Mucosa of gallbladder (tissue), 1 donor: Measurements from ENCODE around the gene PHPT1. TPM values are rescaled to one million over a fixed set of nuclear protein-coding genes. Genes with fewer than 3 reads are reported as not detected.

Experiments used
- DNase-seq: peaks from one replicate; pipeline ENCODE4 v3.0.0-alpha.2; 2020; ENCODE audit warnings: low spot score
- total RNA-seq: library from RNA; stranded (reverse); gene quantifications from one replicate; pipeline ENCODE4 v1.2.1, GENCODE V29; 2021
- donor health status: DM: no; HTN: no; CAD: no.

Gene PHPT1
- total RNA-seq, 1 donor from 2014 or later = 150 TPM

GRCh38 chr9:136847826-136848392, 1.3 kb upstream of the PHPT1 start:
- peak; percentile 85 for DNase-seq

- no peak for DNase-seq
These were observed 694 bp upstream of the PHPT1 start for GRCh38 chr9:136848393-136849037.

DNA sequence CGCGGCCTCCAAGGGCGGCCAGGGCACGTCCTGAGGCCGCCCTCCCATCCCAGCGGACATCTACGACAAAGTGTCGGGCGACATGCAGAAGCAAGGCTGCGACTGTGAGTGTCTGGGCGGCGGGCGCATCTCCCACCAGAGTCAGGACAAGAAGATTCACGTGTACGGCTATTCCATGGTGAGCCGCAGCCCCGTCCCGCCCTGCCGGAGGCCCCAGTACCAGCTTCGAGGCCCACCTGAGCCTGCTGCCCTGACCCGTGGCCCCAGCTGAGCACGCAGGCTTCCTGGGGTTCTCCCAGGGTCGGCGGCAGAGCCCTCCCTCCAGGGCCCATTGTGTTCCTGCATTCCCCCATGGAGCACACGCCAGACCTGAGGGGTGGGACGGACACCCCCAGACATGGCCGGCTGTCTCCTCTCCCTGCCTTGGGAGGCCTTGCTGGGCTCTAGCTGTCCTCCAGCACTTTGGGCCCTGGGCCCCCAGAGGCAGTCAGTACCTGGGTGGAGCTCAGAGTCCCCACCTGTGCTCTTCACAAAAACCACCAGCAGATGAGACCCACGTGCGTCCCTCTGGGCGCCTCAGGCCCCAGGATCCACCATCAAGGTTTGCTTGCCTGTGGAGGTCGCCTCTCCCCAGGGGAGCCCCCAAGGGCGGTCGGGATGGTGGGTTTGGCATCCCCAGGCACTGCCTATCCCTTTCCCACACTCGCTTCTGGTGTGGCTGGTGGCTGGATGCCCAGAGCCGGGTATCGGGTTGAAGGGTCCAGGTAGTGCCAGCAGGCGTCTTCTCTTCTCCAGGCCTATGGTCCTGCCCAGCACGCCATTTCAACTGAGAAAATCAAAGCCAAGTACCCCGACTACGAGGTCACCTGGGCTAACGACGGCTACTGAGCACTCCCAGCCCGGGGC, 1.0 kb downstream of the PHPT1 start:
- DNase-seq = no peak

DNA sequence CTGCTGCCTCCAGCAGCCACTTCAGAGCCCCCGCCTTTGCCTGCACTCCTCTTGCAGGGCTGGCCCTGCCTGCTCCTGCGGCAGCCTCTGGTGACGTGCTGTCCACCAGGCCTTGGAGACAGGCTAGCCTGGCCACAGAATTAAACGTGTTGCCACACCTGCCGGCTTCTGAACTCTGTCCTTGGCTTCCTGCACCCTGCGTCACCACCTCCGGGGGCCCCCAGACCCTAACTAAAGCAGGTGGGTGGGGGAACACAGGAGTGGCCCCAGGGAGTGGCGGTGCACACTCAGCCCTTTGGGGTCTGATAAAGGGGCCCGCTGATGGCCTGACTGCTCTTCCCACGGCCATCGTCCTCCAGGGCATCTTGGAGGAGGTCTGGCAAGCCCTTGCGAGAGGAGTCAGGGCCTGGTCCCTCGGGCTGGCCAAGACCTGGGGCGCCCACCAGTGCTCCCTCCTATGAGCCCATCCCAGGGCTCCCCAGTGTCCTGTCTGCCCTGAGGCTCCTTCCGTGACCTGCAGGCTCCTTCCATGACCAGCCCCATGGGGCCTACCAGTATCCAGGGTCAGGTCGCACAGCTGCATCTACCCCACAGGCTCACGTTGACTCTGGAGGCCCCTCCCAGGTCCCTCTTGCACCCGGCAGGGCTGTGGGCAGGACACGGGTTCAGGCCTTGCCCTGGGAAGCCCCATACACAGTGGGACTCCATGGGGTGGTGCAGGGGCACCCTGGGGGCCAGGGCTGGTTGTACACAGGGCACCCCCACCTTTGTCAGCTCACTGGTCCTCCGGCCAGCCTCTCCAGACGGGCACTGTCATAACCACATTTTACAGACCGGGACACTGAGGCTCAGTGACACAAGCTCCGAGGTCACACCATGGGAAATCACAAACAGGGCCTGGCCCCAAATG, 1.9 kb downstream of the PHPT1 start:
- no peak for DNase-seq

GRCh38 chr9:136851941-136852663, 2.9 kb downstream of the PHPT1 start, which contains the start of gene MAMDC4:
Gene MAMDC4 (plus strand): TSS chr9:136852346. CDS start chr9:136852417, 71 bp downstream.
- no peak for DNase-seq

- no peak for DNase-seq
These were observed 3.7 kb downstream of the PHPT1 start for GRCh38 chr9:136852664-136853595.

DNA sequence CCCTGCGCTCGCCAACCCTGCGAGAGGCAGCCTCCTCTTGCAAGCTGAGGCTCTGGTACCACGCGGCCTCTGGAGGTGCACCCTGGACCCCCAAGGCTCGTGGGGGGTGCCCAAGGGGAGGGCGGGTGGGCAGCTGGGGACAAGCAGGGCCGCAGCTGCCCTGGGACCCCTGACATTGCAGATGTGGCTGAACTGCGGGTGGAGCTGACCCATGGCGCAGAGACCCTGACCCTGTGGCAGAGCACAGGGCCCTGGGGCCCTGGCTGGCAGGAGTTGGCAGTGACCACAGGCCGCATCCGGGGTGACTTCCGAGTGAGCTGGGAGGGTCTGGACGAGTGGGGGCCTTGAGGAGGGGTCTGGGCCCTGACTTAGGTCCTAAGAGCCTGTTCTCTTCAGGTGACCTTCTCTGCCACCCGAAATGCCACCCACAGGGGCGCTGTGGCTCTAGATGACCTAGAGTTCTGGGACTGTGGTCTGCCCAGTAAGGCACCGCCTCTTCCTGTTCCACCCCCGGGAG, 4.4 kb downstream of the PHPT1 start:
- DNase-seq = no peak

DNA sequence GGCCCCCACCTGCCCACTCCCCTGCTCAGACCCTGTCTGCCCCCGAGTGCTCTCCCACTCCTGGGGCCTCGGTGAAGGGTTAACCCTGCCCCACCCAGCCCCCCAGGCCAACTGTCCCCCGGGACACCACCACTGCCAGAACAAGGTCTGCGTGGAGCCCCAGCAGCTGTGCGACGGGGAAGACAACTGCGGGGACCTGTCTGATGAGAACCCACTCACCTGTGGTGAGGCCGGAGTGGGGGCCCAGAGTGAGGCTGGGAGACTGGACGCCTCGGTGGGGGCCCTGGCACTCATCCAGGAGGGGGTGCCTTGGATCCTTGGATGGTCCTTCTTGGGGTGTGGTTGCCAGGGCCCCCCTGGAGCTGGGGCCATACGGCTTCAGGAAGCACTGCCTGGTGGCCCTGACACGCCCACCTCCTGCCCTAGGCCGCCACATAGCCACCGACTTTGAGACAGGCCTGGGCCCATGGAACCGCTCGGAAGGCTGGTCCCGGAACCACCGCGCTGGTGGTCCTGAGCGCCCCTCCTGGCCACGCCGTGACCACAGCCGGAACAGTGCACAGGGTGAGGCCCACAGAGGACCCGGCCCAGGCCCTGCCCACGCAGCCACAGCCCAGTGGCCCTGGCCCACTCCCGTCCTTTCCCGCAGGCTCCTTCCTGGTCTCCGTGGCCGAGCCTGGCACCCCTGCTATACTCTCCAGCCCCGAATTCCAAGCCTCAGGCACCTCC, 5.1 kb downstream of the PHPT1 start:
- no peak for DNase-seq

- no peak for DNase-seq
These were observed 5.7 kb downstream of the PHPT1 start for GRCh38 chr9:136854842-136855460.

DNA sequence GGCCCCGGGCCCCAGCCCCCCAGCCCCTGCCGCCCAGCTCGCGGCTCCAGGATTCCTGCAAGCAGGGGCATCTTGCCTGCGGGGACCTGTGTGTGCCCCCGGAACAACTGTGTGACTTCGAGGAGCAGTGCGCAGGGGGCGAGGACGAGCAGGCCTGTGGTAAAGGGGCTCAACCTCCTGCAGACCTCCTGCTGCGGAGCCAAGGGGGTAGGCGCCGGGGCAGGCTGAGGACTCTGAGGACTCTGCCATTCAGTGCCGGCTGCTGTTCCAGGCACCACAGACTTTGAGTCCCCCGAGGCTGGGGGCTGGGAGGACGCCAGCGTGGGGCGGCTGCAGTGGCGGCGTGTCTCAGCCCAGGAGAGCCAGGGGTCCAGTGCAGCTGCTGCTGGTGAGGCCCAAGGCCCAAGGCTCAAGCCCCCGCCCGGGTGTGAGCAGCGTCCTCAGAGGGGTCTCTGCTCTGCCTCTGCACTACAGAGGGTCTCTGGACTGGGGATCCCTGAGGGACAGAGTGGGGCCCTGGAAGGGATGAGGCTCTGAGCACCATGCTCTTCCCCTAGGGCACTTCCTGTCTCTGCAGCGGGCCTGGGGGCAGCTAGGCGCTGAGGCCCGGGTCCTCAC, 6.4 kb downstream of the PHPT1 start:
- no peak for DNase-seq

- DNase-seq = no peak
These were observed 6.9 kb downstream of the PHPT1 start for GRCh38 chr9:136856079-136856476.

- DNase-seq = no peak
These were observed 7.4 kb downstream of the PHPT1 start for GRCh38 chr9:136856541-136857141.

DNA sequence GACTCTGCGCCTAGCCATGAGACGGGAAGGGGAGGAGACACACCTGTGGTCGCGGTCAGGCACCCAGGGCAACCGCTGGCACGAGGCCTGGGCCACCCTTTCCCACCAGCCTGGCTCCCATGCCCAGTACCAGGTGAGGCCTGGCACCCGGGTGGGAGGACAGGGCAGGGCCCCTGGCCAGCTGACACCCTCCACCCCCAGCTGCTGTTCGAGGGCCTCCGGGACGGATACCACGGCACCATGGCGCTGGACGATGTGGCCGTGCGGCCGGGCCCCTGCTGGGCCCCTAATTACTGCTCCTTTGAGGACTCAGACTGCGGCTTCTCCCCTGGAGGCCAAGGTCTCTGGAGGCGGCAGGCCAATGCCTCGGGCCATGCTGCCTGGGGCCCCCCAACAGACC, 8.0 kb downstream of the PHPT1 start:
- DNase-seq = no peak

- DNase-seq = no peak
These were observed 8.6 kb downstream of the PHPT1 start for GRCh38 chr9:136857581-136858412.

GRCh38 chr9:136858452-136858843, 9.2 kb downstream of the PHPT1 start:
- DNase-seq = no peak
